ENCODE measurements around the gene DNTTIP2.
A peak's percentile ranks its signal among the peaks of the same experiment; 100 is the strongest.
"Not testable (repeated sequence)": the region's sequence is repeated elsewhere in the genome, so short reads cannot be mapped to it uniquely, and the experiment has no call there.

Gene DNTTIP2

GRCh38 chr1:93878889-93879586, at the start of gene DNTTIP2:
Gene DNTTIP2, minus strand, starts transcription at chr1:93879206. Its CDS starts 58 bp downstream, at chr1:93879148.
- DNase-seq, result peak; percentile 85 to 90

- no peak for DNase-seq
These were observed 46.2 kb upstream of the DNTTIP2 start for GRCh38 chr1:93925206-93925605.

GRCh38 chr1:93919780-93920179, 40.8 kb upstream of the DNTTIP2 start:
- DNase-seq, result no peak

GRCh38 chr1:93917302-93917701, 38.3 kb upstream of the DNTTIP2 start:
- DNase-seq, result no peak

- not testable (repeated sequence) for DNase-seq
These were observed 31.9 kb upstream of the DNTTIP2 start for GRCh38 chr1:93910880-93911279.

- no peak for DNase-seq
These were observed 31.3 kb upstream of the DNTTIP2 start for GRCh38 chr1:93910305-93910704.

GRCh38 chr1:93909146-93910050, 30.4 kb upstream of the DNTTIP2 start, which contains the start of gene GCLM:
Gene GCLM, minus strand, starts transcription at chr1:93909430. Its CDS starts 267 bp downstream, at chr1:93909163.
- peak; percentile 85 to 89 for DNase-seq

GRCh38 chr1:93908394-93909145, 29.6 kb upstream of the DNTTIP2 start:
- DNase-seq, result peak; percentile 27 to 45

- no peak for DNase-seq
These were observed 28.7 kb upstream of the DNTTIP2 start for GRCh38 chr1:93907718-93908117.

GRCh38 chr1:93906480-93906879, 27.5 kb upstream of the DNTTIP2 start:
- no peak for DNase-seq

- no peak for DNase-seq
These were observed 26.7 kb upstream of the DNTTIP2 start for GRCh38 chr1:93905734-93906133.

GRCh38 chr1:93905051-93905450, 26.0 kb upstream of the DNTTIP2 start:
- no peak for DNase-seq

GRCh38 chr1:93904228-93904627, 25.2 kb upstream of the DNTTIP2 start:
- no peak for DNase-seq

- no peak for DNase-seq
These were observed 21.9 kb upstream of the DNTTIP2 start for GRCh38 chr1:93900723-93901504.

GRCh38 chr1:93899543-93900207, 20.7 kb upstream of the DNTTIP2 start:
- no peak for DNase-seq

GRCh38 chr1:93888900-93889299, 9.9 kb upstream of the DNTTIP2 start:
- DNase-seq, result no peak

- no peak for DNase-seq
These were observed 3.3 kb upstream of the DNTTIP2 start for GRCh38 chr1:93882269-93882668.

GRCh38 chr1:93880731-93881130, 1.7 kb upstream of the DNTTIP2 start:
- DNase-seq, result no peak

GRCh38 chr1:93878501-93878888, 511 bp downstream of the DNTTIP2 start:
- DNase-seq, result peak; percentile 48 to 53

- DNase-seq, result no peak
These were observed 1.5 kb downstream of the DNTTIP2 start for GRCh38 chr1:93877529-93877928.

GRCh38 chr1:93876244-93876643, 2.8 kb downstream of the DNTTIP2 start:
- DNase-seq, result no peak
